GM21717 (cell line): Measurements from ENCODE around the gene TRMT6.

Experiments
- ATAC-seq: cut with Tn5 transposase; IDR thresholded peaks from one replicate; pipeline ENCODE4 v1.9.1; 2021; ENCODE audit warnings: mild to moderate bottlenecking, moderate library complexity; ENCODE audit not compliant: unreplicated experiment

The TRMT6 gene, protein sequence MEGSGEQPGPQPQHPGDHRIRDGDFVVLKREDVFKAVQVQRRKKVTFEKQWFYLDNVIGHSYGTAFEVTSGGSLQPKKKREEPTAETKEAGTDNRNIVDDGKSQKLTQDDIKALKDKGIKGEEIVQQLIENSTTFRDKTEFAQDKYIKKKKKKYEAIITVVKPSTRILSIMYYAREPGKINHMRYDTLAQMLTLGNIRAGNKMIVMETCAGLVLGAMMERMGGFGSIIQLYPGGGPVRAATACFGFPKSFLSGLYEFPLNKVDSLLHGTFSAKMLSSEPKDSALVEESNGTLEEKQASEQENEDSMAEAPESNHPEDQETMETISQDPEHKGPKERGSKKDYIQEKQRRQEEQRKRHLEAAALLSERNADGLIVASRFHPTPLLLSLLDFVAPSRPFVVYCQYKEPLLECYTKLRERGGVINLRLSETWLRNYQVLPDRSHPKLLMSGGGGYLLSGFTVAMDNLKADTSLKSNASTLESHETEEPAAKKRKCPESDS

GRCh38 chr20:5950271-5951031 is at the start of gene TRMT6, which contains the start of gene MCM8:
Gene TRMT6, minus strand, starts transcription at chr20:5950533. Its CDS starts 128 bp downstream, at chr20:5950405.
Gene MCM8, plus strand, starts transcription at chr20:5950652. Its CDS starts 1,364 bp downstream, at chr20:5952016.
- peak; percentile 95 for ATAC-seq

DNA sequence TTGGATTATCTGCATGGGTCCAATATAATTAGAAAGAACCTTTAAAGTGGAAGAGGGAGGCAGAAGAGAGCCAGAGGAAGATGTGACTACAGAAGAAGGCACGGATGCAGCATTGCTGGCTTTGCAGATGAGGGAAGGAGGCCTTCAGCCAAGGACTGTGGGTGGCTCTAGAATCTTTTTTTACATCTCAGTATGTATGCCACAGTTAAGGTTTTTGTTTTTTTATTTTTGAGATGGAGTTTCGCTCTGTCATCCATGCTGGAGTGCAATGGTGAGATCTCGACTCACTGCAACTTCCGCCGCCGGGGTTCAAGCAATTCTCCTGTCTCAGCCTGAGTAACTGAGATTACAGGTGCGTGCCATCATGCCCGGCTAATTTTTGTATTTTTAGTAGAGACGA is 49.5 kb upstream of the TRMT6 start:
- no peak for ATAC-seq

DNA sequence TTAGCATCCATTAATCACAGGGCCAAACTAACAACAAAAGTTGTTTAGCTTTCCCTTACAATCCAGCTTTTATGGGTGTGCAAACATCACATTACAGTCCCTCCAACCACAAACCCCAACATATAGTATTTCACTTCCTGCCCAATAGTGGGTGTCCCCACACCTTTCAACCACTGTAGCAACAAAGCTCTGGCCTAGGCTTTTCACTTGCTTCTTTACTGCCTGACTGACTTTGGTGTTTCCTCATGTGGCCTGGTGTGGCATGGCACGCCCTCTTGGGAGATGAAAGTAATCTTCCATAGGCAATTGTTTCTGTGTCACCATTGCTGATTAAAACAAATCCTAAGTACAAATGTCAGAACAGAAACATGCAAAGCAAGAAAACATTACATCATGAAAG is 46.4 kb upstream of the TRMT6 start:
- ATAC-seq = peak; percentile 93

DNA sequence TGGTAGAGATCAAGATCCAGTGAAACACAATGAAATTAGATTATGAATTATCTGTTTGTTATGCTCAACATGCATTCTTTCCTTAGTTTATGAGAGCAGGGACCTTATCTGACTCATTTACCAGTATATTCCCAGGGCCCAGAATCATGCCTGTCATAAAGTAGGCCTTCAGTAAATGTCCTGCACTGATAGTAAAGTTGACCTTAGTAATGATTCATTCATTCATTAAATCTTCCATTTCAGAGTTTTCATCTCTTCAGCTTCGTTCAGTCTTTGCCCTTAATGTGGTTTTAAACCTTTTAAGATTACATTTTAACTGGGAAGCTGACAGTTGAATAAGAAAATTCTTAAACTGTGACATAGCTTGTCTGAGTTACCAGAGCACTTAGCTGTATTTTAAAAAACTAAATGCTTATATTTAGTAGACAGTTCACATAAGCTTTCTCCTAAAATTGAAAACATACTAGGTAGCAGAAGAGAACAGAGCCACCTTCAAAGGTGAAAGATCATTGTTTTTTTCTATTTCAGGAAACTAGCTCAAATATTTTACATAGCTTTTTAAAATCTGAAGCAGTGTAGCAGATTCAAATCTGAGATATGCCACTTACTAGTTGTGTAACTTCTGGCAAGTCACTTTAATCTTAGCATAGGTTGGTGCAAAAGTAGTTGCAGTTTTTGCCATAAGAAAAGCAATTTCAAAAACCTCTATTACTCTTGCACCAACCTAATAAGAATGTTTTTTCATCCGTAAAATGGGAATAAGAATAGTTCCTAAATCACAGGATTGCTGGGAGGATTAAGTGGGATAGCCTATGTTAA is 41.5 kb upstream of the TRMT6 start:
- ATAC-seq = no peak

- no peak for ATAC-seq
These were observed 40.6 kb upstream of the TRMT6 start for GRCh38 chr20:5990946-5991345.

DNA sequence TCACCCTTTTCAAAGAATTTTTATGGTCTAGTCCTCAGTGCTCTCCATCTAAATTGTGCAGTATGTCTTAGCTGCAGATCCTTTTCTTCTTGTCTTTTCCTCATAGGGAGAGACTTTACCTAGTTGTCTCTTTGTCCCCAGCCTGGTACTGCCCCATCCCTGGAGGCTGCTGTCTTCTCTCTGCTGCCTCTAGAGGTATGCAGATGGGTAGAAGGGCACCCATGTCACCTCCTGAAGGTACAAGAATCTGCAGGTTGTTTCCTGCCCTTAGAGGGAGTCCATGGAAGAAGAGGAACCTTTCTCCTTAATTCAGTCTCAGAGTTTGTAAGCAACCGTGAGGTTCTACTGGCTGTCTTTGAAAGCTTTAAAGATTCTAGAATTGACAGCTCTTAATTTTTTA is 39.2 kb upstream of the TRMT6 start:
- no peak for ATAC-seq

- no peak for ATAC-seq
These were observed 37.0 kb upstream of the TRMT6 start for GRCh38 chr20:5987383-5987782.

GRCh38 chr20:5980720-5981538 is 30.6 kb upstream of the TRMT6 start:
- no peak for ATAC-seq

DNA sequence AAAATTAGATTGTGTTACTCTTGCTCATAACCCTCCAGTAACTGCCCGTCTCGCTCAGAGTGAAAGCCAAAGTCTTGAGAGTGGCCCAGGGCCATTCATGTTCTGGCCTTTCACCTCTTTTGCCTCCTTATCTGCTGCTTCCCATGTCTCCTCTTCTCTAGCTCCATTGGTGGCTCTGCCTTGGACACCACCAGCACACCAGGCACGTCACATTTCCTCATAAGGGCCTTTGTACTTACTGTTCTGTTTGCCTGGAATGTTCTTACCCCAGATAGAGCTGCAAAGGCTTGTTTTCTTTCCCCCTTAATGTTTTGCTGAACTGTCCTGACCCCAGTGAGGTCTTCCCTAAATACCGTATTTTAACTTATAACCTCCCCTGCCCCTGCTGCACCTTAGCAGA is 29.5 kb upstream of the TRMT6 start:
- ATAC-seq = no peak

- no peak for ATAC-seq
These were observed 27.6 kb upstream of the TRMT6 start for GRCh38 chr20:5977975-5978374.

- no peak for ATAC-seq
These were observed 26.9 kb upstream of the TRMT6 start for GRCh38 chr20:5977223-5977622.

GRCh38 chr20:5975778-5976177 is 25.4 kb upstream of the TRMT6 start:
- ATAC-seq = no peak

- no peak for ATAC-seq
These were observed 24.2 kb upstream of the TRMT6 start for GRCh38 chr20:5974531-5974930.

DNA sequence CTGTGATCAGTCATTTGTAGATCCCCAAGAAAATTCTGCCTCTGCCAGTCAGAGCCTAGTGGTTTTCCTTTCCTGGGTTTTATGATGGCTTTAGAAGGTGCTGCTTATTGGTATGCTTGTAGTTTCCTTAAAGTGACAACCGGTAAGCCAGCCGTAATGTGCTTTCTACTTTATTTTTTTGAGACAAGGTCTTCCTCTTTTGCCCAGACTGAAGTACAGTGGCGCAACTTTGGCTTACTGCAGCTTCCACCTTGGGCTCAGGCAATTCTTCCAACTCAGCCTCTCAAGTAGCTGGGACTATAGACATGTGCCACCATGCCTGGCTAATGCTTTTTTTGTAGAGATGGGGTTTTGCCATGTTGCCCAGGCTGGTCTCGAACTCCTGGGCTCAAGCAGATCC is 23.6 kb upstream of the TRMT6 start:
- ATAC-seq = no peak

DNA sequence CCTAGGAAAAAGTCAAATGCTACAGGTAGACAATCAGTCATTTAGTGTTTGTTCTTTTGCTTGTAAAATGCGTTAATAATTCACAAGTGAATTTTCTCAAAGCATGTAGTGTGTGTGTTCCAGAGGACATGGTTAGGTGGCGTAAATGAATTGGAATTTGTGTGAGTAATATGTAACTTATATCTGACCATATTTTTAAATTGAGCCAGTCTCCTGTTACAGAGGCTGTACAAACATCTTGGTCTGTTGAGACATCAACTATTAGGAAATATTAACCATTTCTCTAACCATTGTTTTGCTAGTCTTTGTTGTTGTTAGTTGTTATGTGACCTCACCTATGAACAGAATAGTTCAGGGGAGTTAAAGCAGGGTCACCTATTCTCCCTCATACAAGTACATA is 22.8 kb upstream of the TRMT6 start:
- ATAC-seq = no peak

DNA sequence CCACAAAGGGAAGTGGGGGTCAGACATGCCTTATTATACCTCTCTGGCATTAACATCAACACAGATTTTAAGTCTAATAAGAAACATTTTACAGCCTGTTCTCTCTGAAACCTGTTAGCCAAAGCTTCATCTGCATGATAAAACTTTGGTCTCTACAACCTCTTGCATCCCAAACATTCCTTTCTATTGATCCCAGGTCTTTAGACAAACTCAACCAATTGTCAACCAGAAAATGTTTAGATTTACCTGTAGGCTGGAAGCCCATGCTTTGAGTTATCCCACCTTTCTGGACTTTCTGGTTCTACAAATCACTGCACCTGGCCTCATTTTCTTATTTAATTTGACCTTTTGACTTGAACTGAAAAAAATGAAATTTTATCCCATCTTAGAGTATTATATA is 20.9 kb upstream of the TRMT6 start:
- ATAC-seq = no peak

- no peak for ATAC-seq
These were observed 20.0 kb upstream of the TRMT6 start for GRCh38 chr20:5970381-5970780.

GRCh38 chr20:5969940-5970339 is 19.6 kb upstream of the TRMT6 start:
- ATAC-seq = no peak

GRCh38 chr20:5969348-5969935 is 19.1 kb upstream of the TRMT6 start:
- ATAC-seq = no peak

- ATAC-seq = no peak
These were observed 18.1 kb upstream of the TRMT6 start for GRCh38 chr20:5968462-5968861.
